ENCODE data around the gene TBX10.
"Not testable (repeated sequence)": the region's sequence is repeated elsewhere in the genome, so short reads cannot be mapped to it uniquely, and the experiment has no call there.

Gene TBX10

DNA sequence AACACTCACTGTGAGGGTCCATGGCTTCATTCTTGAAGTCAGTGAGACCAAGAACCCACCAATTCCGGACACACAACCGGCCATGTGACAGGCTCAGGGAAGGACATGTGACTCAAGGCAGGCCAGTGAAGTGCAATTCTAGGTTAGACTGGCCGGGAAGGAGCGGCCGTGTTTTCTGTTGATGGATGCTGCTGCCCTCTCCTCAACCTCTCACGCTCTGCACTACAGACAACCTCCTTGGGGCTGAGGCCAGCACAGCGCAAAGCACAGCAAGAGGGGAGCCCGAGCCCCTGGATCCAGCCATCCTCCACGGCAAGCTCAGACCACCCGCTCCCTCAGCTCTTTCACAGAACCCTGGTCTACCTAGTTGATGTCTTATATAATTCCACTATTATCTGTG lies 12.6 kb downstream of the TBX10 start:
- H3K9ac ChIP-seq, result no peak overlapping the region
- no peak overlapping the region for H3K4me3 ChIP-seq (IDR thresholded peaks at IDR 0.05; ENCODE audit: insufficient read depth, low read depth, low read length)
- H3K36me3 ChIP-seq (ENCODE audit: insufficient read depth), result no peaks in the 10 kb centered on the region
- H3K79me2 ChIP-seq (ENCODE audit: insufficient read depth, low read depth), result no peaks in the 10 kb centered on the region
- TF ChIP-seq, protein P1, sequence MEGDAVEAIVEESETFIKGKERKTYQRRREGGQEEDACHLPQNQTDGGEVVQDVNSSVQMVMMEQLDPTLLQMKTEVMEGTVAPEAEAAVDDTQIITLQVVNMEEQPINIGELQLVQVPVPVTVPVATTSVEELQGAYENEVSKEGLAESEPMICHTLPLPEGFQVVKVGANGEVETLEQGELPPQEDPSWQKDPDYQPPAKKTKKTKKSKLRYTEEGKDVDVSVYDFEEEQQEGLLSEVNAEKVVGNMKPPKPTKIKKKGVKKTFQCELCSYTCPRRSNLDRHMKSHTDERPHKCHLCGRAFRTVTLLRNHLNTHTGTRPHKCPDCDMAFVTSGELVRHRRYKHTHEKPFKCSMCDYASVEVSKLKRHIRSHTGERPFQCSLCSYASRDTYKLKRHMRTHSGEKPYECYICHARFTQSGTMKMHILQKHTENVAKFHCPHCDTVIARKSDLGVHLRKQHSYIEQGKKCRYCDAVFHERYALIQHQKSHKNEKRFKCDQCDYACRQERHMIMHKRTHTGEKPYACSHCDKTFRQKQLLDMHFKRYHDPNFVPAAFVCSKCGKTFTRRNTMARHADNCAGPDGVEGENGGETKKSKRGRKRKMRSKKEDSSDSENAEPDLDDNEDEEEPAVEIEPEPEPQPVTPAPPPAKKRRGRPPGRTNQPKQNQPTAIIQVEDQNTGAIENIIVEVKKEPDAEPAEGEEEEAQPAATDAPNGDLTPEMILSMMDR (conservative IDR thresholded peaks at IDR 0.05; ENCODE audit: low read depth, low read length), result no peak
- no peaks in the 10 kb centered on the region for H3K27me3 ChIP-seq (ENCODE audit: insufficient read depth, low read depth)
- H3K4me1 ChIP-seq (ENCODE audit: low read depth, poor library complexity, severe bottlenecking), result peaks cover 16% of the 10 kb centered on the region
- H3K27ac ChIP-seq, result no peak overlapping the region
- H4K20me1 ChIP-seq (ENCODE audit: insufficient read depth), result no peaks in the 10 kb centered on the region
- H3K4me2 ChIP-seq, result no peak overlapping the region
- no peak overlapping the region for H2AFZ ChIP-seq (ENCODE audit: low read depth)

DNA sequence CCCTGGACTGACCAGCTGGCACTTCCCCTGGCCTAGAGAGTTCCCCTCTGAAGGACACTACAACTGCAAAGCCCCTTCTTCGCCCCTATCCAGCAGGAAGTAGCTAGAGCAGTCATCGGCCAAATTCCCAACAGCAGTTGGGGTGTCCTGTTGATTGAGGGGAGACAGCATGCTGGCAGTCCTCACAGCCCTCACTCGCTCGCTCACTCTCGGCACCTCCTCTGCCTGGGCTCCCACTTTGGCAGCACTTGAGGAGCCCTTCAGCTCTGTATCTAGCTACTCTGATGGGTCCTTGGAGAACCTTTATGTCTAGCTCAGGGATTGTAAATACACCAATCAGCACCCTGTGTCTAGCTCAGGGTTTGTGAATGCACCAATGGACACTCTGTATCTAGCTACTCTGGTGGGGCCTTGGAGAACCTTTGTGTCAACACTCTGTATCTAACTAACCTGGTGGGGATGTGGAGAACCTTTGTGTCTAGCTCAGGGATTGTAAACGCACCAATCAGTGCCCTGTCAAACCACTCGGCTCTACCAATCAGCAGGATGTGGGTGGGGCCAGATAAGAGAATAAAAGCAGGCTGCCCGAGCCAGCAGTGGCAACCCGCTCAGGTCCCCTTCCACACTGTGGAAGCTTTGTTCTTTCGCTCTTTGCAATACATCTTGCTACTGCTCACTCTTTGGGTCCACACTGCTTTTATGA lies 13.3 kb downstream of the TBX10 start:
- not testable (repeated sequence) for H3K9ac ChIP-seq; H3K79me2 ChIP-seq (ENCODE audit: insufficient read depth, low read depth); H3K36me3 ChIP-seq (ENCODE audit: insufficient read depth); H3K27ac ChIP-seq; H2AFZ ChIP-seq (ENCODE audit: low read depth); H3K4me3 ChIP-seq (IDR thresholded peaks at IDR 0.05; ENCODE audit: insufficient read depth, low read depth, low read length); H3K4me2 ChIP-seq; H3K27me3 ChIP-seq (ENCODE audit: insufficient read depth, low read depth); H4K20me1 ChIP-seq (ENCODE audit: insufficient read depth)
- peaks cover 13% of the 10 kb centered on the region for H3K4me1 ChIP-seq (ENCODE audit: low read depth, poor library complexity, severe bottlenecking)

DNA sequence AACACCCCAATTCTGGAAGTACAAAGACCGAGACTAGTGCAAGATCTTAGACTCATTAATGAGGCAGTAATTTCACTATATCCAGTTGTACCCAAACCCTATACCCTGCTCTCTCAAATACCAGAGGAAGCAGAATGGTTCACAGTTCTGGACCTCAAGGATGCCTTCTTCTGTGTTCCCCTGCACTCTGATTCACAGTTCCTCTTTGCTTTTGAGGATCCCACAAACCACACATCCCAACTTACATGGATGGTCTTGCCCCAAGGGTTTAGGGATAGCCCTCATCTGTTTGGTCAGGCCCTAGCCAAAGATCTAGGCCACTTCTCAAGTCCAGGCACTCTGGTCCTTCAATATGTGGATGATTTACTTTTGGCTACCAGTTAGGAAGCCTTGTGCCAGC lies 15.8 kb downstream of the TBX10 start:
- not testable (repeated sequence) for H3K27ac ChIP-seq; H3K4me3 ChIP-seq (IDR thresholded peaks at IDR 0.05; ENCODE audit: insufficient read depth, low read depth, low read length); H3K79me2 ChIP-seq (ENCODE audit: insufficient read depth, low read depth); H2AFZ ChIP-seq (ENCODE audit: low read depth); H3K4me2 ChIP-seq; H3K9ac ChIP-seq; H3K27me3 ChIP-seq (ENCODE audit: insufficient read depth, low read depth); H3K4me1 ChIP-seq (ENCODE audit: low read depth, poor library complexity, severe bottlenecking); H3K36me3 ChIP-seq (ENCODE audit: insufficient read depth); H4K20me1 ChIP-seq (ENCODE audit: insufficient read depth)

DNA sequence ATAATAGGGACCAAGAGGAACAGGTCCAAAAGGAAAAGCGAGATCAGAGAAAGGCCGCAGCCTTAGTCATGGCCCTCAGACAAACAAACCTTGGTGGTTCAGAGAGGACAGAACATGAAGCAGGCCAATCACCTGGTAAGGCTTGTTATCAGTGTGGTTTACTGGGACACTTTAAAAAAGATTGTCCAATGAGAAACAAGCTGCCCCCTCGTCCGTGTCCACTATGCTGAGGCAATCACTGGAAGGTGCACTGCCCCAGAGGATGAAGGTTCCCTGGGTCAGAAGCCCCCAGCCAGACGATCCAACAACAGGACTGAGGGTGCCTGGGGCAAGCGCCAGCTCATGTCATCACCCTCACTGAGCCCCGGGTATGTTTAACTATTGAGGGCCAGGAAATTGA lies 16.7 kb downstream of the TBX10 start:
- H3K4me1 ChIP-seq (ENCODE audit: low read depth, poor library complexity, severe bottlenecking); H3K27ac ChIP-seq; H3K4me3 ChIP-seq (IDR thresholded peaks at IDR 0.05; ENCODE audit: insufficient read depth, low read depth, low read length): not testable (repeated sequence)

DNA sequence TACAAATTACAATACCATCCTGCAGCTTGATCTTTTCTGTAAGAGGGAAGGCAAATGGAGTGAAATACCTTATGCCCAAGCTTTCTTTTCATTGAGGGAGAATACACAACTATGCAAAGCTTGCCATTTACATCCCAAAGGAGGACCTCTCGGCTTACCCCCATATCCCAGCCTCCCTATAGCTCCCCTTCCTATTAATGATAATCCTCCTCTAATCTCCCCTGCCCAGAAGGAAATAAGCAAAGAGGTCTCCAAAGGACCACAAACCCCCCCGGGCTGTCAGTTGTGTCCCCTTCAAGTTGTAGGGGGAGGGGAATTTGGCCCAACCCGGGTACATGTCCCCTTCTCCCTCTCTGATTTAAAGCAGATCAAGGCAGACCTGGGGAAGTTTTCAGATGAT lies 17.6 kb downstream of the TBX10 start:
- H3K9ac ChIP-seq; H3K4me2 ChIP-seq; H3K79me2 ChIP-seq (ENCODE audit: insufficient read depth, low read depth); H4K20me1 ChIP-seq (ENCODE audit: insufficient read depth); H3K27ac ChIP-seq; H3K36me3 ChIP-seq (ENCODE audit: insufficient read depth); H2AFZ ChIP-seq (ENCODE audit: low read depth); H3K27me3 ChIP-seq (ENCODE audit: insufficient read depth, low read depth); H3K4me1 ChIP-seq (ENCODE audit: low read depth, poor library complexity, severe bottlenecking); H3K4me3 ChIP-seq (IDR thresholded peaks at IDR 0.05; ENCODE audit: insufficient read depth, low read depth, low read length): not testable (repeated sequence)

More for the DNA sequence above, 16.7 kb downstream of the TBX10 start:
- H3K9ac ChIP-seq; H3K4me2 ChIP-seq; H3K36me3 ChIP-seq (ENCODE audit: insufficient read depth); H3K27me3 ChIP-seq (ENCODE audit: insufficient read depth, low read depth); H4K20me1 ChIP-seq (ENCODE audit: insufficient read depth); H2AFZ ChIP-seq (ENCODE audit: low read depth); H3K79me2 ChIP-seq (ENCODE audit: insufficient read depth, low read depth): not testable (repeated sequence)

DNA sequence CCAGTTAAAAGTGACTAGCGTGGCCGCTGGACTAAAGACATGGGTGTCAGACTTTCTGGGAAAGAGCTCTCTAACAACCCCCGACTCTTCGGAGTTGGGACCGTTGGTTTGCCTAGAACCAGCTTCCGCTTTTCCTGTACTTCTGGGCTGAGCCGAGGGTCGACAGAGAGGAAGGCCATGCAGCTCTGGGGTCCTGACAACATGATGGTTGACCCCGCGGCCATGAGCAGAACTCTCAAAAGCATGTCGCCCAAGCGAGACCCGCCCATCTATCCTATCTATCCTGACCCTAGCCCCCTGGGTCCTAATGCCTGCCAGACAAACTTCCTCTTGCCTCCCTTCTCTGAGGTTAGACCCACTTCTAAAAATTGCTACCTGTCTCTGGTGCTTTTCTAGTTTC lies 18.9 kb downstream of the TBX10 start:
- H4K20me1 ChIP-seq (ENCODE audit: insufficient read depth); H2AFZ ChIP-seq (ENCODE audit: low read depth); H3K4me2 ChIP-seq; H3K27ac ChIP-seq; H3K36me3 ChIP-seq (ENCODE audit: insufficient read depth); H3K79me2 ChIP-seq (ENCODE audit: insufficient read depth, low read depth); H3K4me1 ChIP-seq (ENCODE audit: low read depth, poor library complexity, severe bottlenecking); H3K27me3 ChIP-seq (ENCODE audit: insufficient read depth, low read depth); H3K9ac ChIP-seq; H3K4me3 ChIP-seq (IDR thresholded peaks at IDR 0.05; ENCODE audit: insufficient read depth, low read depth, low read length): not testable (repeated sequence)

DNA sequence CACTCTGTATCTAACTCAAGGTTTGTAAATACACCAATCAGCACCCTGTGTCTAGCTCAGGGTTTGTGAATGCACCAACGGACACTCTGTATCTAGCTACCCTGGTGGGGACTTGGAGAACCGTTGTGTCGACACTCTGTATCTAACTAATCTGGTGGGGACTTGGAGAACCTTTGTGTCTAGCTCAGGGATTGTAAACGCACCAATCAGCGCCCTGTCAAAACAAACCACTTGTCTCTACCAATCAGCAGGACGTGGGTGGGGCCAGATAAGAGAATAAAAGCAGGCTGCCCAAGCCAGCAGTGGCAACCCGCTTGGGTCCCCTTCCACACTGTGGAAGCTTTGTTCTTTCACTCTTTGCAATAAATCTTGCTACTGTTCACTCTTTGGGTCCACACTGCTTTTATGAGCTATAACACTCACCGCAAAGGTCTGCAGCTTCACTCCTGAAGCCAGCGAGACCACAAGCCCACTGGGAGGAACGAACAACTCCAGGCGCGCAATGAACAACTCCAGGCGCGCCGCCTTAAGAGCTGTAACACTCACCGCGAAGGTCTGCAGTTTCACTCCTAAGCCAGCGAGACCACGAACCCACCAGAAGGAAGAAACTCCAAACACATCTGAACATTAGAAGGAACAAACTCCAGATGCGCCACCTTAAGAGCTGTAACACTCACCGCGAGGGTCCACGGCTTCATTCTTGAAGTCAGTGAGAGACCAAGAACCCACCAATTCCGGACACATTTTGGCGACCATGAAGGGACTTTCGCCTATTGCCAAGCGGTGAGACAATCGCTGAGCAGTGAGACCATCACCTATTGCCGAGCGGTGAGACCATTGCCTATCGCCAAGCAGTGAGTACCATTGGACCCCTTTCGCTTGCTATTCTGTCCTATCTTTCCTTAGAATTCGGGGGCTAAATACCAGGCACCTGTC lies 19.6 kb downstream of the TBX10 start:
- H3K9ac ChIP-seq; H2AFZ ChIP-seq (ENCODE audit: low read depth); H3K27me3 ChIP-seq (ENCODE audit: insufficient read depth, low read depth); H3K79me2 ChIP-seq (ENCODE audit: insufficient read depth, low read depth); H3K4me1 ChIP-seq (ENCODE audit: low read depth, poor library complexity, severe bottlenecking); H3K4me3 ChIP-seq (IDR thresholded peaks at IDR 0.05; ENCODE audit: insufficient read depth, low read depth, low read length); H3K27ac ChIP-seq; H3K36me3 ChIP-seq (ENCODE audit: insufficient read depth); H3K4me2 ChIP-seq; H4K20me1 ChIP-seq (ENCODE audit: insufficient read depth): not testable (repeated sequence)

DNA sequence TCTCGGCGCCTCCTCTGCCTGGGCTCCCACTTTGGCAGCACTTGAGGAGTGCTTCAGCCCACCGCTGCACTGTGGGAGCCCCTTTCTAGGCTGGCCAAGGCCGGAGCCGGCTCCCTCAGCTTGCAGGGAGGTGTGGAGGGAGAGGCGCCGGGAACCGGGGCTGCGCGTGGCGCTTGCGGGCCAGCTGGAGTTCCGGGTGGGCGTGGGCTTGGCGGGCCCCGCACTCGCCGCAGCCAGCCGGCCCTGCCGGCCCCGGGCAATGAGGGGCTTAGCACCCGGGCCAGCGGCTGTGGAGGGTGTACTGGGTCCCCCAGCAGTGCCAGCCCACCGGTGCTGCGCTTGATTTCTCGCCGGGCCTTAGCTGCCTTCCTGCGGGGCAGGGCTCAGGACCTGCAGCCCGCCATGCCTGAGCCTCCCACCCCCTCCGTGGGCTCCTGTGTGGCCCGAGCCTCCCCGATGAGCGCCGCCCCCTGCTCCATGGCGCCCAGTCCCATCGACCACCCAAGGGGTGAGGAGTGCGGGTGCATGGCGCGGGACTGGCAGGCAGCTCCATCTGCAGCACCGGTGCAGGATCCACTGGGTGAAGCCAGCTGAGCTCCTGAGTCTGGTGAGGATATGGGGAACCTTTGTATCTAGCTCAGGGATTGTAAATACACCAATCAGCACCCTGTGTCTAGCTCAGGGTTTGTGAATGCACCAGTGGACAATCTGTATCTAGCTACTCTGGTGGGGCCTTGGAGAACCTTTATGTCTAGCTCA lies 20.5 kb downstream of the TBX10 start:
- H4K20me1 ChIP-seq (ENCODE audit: insufficient read depth); H3K27me3 ChIP-seq (ENCODE audit: insufficient read depth, low read depth); H3K4me2 ChIP-seq; H2AFZ ChIP-seq (ENCODE audit: low read depth); H3K79me2 ChIP-seq (ENCODE audit: insufficient read depth, low read depth); H3K27ac ChIP-seq; H3K9ac ChIP-seq; H3K4me3 ChIP-seq (IDR thresholded peaks at IDR 0.05; ENCODE audit: insufficient read depth, low read depth, low read length); H3K36me3 ChIP-seq (ENCODE audit: insufficient read depth): not testable (repeated sequence)
- peaks cover 11% of the 10 kb centered on the region for H3K4me1 ChIP-seq (ENCODE audit: low read depth, poor library complexity, severe bottlenecking)
